D721Med (cell line): ENCODE measurements around the gene NAA50.
A peak's percentile ranks its signal among the peaks of the same experiment; 100 is the strongest.

ENCODE experiments used
- DNase-seq: peaks from one replicate; pipeline ENCODE4 v3.0.0; 2011; ENCODE audit warnings: low spot score; ENCODE audit not compliant: insufficient read length
- FAIRE-seq: peaks from 2 replicates; lab custom pipeline; 2011; peaks lifted over from hg19 to GRCh38; lab: Jason Lieb, UNC
- CTCF ChIP-seq: IDR thresholded peaks from 2 replicates; pipeline ENCODE4 v1.5.1; 2012; ENCODE audit warnings: mild to moderate bottlenecking, control low read depth; ENCODE audit not compliant: insufficient read depth; ENCODE audit errors: missing control alignments

Gene NAA50

GRCh38 chr3:113775516-113775915, 29.5 kb upstream of the NAA50 start:
- no peak for FAIRE-seq
- no peak for DNase-seq
- no peak for TF ChIP-seq CTCF

GRCh38 chr3:113773381-113773780, 27.3 kb upstream of the NAA50 start:
- FAIRE-seq (no peak), DNase-seq (no peak)
- TF ChIP-seq CTCF, result no peak

GRCh38 chr3:113771993-113772392, 25.9 kb upstream of the NAA50 start:
- no peak for TF ChIP-seq CTCF
- FAIRE-seq, result no peak
- DNase-seq, result no peak

GRCh38 chr3:113769551-113769950, 23.5 kb upstream of the NAA50 start:
- no peak for TF ChIP-seq CTCF
- FAIRE-seq, result no peak
- DNase-seq, result no peak

GRCh38 chr3:113764698-113765097, 18.6 kb upstream of the NAA50 start:
- no peak for TF ChIP-seq CTCF
- no peak for DNase-seq
- no peak for FAIRE-seq

- DNase-seq (no peak), FAIRE-seq (peak; percentile 35)
- no peak for TF ChIP-seq CTCF
Observed at GRCh38 chr3:113758389-113759024, 12.5 kb upstream of the NAA50 start.

GRCh38 chr3:113754494-113755159, 8.6 kb upstream of the NAA50 start:
- no peak for FAIRE-seq
- no peak for TF ChIP-seq CTCF
- DNase-seq, result no peak
